ENCODE measurements around the gene EZH2.

EZH2 gene

GRCh38 chr7:148884049-148884298 is at the start of gene EZH2:
Gene EZH2, minus strand, starts transcription at chr7:148884291. Its CDS starts 36,993 bp downstream, at chr7:148847298.
- DNase-seq: no peak

- DNase-seq: no peak
Measured at GRCh38 chr7:148931470-148931869, 47.4 kb upstream of the EZH2 start.

- DNase-seq: no peak
Measured at GRCh38 chr7:148930335-148930734, 46.2 kb upstream of the EZH2 start.

- no peak for DNase-seq
Measured at GRCh38 chr7:148929176-148929575, 45.1 kb upstream of the EZH2 start.

GRCh38 chr7:148927123-148928045 is 43.3 kb upstream of the EZH2 start:
- no peak for DNase-seq

GRCh38 chr7:148925836-148926235 is 41.7 kb upstream of the EZH2 start:
- DNase-seq: no peak

GRCh38 chr7:148924011-148924410 is 39.9 kb upstream of the EZH2 start:
- no peak for DNase-seq

- DNase-seq: no peak
Measured at GRCh38 chr7:148921806-148922205, 37.7 kb upstream of the EZH2 start.

- DNase-seq: no peak
Measured at GRCh38 chr7:148921189-148921588, 37.1 kb upstream of the EZH2 start.

- no peak for DNase-seq
Measured at GRCh38 chr7:148919859-148920258, 35.8 kb upstream of the EZH2 start.

- no peak for DNase-seq
Measured at GRCh38 chr7:148918058-148918596, 34.0 kb upstream of the EZH2 start.

- DNase-seq: no peak
Measured at GRCh38 chr7:148916186-148916585, 32.1 kb upstream of the EZH2 start.

GRCh38 chr7:148915211-148915610 is 31.1 kb upstream of the EZH2 start:
- no peak for DNase-seq

- no peak for DNase-seq
Measured at GRCh38 chr7:148914208-148914777, 30.2 kb upstream of the EZH2 start.

GRCh38 chr7:148912758-148913541 is 28.9 kb upstream of the EZH2 start:
- no peak for DNase-seq

- no peak for DNase-seq
Measured at GRCh38 chr7:148912151-148912550, 28.1 kb upstream of the EZH2 start.

GRCh38 chr7:148911626-148912025 is 27.5 kb upstream of the EZH2 start:
- DNase-seq: no peak

- no peak for DNase-seq
Measured at GRCh38 chr7:148909568-148909967, 25.5 kb upstream of the EZH2 start.

GRCh38 chr7:148906707-148907498 is 22.8 kb upstream of the EZH2 start:
- DNase-seq: no peak

- no peak for DNase-seq
Measured at GRCh38 chr7:148905093-148905666, 21.1 kb upstream of the EZH2 start.

- DNase-seq: no peak
Measured at GRCh38 chr7:148903504-148903903, 19.4 kb upstream of the EZH2 start.

GRCh38 chr7:148901178-148901577 is 17.1 kb upstream of the EZH2 start:
- DNase-seq: no peak
